ENCODE measurements around the gene MED29.

DNA sequence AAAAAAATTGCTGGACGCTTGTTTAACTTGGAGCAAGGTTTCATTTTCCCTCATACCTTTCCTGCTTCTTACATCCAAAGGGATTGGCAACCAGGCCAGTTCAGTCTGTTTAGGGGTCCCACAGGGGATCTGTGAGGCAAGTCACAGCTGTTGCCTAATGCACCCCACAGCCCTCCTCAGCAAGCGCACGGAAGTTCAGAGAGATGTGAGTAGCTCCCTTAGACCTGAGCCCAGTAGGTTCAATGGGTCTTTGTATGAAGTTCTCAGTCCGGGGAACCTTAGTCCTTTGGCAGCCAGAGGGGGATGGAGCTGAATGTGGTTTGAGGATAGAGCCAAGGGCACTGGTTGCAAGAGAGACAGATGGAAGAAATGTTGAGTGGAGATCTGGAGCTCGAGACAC lies 35.9 kb upstream of the MED29 start:
- TF ChIP-seq, protein P1, sequence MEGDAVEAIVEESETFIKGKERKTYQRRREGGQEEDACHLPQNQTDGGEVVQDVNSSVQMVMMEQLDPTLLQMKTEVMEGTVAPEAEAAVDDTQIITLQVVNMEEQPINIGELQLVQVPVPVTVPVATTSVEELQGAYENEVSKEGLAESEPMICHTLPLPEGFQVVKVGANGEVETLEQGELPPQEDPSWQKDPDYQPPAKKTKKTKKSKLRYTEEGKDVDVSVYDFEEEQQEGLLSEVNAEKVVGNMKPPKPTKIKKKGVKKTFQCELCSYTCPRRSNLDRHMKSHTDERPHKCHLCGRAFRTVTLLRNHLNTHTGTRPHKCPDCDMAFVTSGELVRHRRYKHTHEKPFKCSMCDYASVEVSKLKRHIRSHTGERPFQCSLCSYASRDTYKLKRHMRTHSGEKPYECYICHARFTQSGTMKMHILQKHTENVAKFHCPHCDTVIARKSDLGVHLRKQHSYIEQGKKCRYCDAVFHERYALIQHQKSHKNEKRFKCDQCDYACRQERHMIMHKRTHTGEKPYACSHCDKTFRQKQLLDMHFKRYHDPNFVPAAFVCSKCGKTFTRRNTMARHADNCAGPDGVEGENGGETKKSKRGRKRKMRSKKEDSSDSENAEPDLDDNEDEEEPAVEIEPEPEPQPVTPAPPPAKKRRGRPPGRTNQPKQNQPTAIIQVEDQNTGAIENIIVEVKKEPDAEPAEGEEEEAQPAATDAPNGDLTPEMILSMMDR (IDR thresholded peaks at IDR 0.05), result no peak
- TF ChIP-seq POLR2A (IDR thresholded peaks at IDR 0.05), result no peak

All from tibial nerve (tissue), 3 donors.